Measurements from ENCODE around the gene TTBK1. TPM values are rescaled to one million over a fixed set of nuclear protein-coding genes. Genes with fewer than 3 reads are reported as not detected.

TTBK1 gene
- total and polyA plus RNA-seq, 2 donors (not counting 1 experiment from before 2014, with no cell fraction given): under 0.01 TPM; not detected in 1

GRCh38 chr6:43282636-43283513 is 39.6 kb downstream of the TTBK1 start:
- Histone ChIP-seq H2AFZ (ENCODE audit: low read length) (no peak overlapping the region), H3K79me2 (ENCODE audit: control insufficient read depth, insufficient read depth, low read length) (no peaks in the 10 kb centered on the region), H3K27ac (ENCODE audit: insufficient read depth, low read length) (no peak overlapping the region), H3K4me1 (ENCODE audit: control insufficient read depth, extremely low read depth, insufficient read depth, low read length) (no peaks in the 10 kb centered on the region), H3K27me3 (ENCODE audit: control insufficient read depth, insufficient read depth, low read length) (peaks cover 10% of the 10 kb centered on the region), H3K4me3 (replicated peaks in 1 of 4; ENCODE audit: control extremely low read depth in 1 of 4, insufficient read depth in 1 of 4, low read depth in 3 of 4, low read length in 4 of 4) (no peak overlapping the region), H3K9me3 (ENCODE audit: control insufficient read depth, insufficient read depth, low read depth, low read length) (no peaks in the 10 kb centered on the region), H3K36me3 (ENCODE audit: control insufficient read depth, insufficient read depth, low read length) (no peaks in the 10 kb centered on the region), H4K20me1 (ENCODE audit: control insufficient read depth, extremely low read depth, insufficient read depth, low read length) (no peaks in the 10 kb centered on the region), H3K4me2 (ENCODE audit: extremely low read depth, insufficient read depth, low read length) (no peak overlapping the region), H3K9ac (ENCODE audit: insufficient read depth, low read length) (no peak overlapping the region)
- TF ChIP-seq EZH2 (IDR thresholded peaks at IDR 0.05; ENCODE audit: low read length, missing control alignments) (no peak), CTCF (conservative IDR thresholded peaks at IDR 0.05 in 1 of 2, IDR thresholded peaks at IDR 0.05 in 1 of 2; ENCODE audit: low read depth in 1 of 2, low read length in 2 of 2) (no peak)
- no peak for DNase-seq (ENCODE audit: low read depth in 2 of 2)

DNA sequence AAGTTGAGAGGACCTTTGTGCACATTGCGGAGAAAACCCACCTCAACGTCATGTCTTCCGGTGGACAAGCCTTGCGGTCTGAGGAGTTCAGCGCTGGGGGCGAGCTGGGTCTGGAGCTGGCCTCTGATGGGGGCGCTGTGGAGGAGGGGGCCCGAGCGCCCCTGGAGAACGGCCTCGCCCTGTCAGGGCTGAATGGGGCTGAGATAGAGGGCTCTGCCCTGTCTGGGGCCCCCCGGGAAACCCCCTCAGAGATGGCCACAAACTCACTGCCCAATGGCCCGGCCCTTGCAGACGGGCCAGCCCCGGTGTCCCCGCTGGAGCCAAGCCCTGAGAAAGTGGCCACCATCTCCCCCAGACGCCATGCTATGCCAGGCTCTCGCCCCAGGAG is 40.2 kb downstream of the TTBK1 start:
- TF ChIP-seq CTCF (conservative IDR thresholded peaks at IDR 0.05 in 1 of 2, IDR thresholded peaks at IDR 0.05 in 1 of 2; ENCODE audit: low read depth in 1 of 2, low read length in 2 of 2): no peak
- no peak for TF ChIP-seq EZH2 (IDR thresholded peaks at IDR 0.05; ENCODE audit: low read length, missing control alignments)
- Histone ChIP-seq H3K9me3 (ENCODE audit: control insufficient read depth, insufficient read depth, low read depth, low read length) (no peaks in the 10 kb centered on the region), H3K4me3 (replicated peaks in 1 of 4; ENCODE audit: control extremely low read depth in 1 of 4, insufficient read depth in 1 of 4, low read depth in 3 of 4, low read length in 4 of 4) (no peak overlapping the region), H3K36me3 (ENCODE audit: control insufficient read depth, insufficient read depth, low read length) (no peaks in the 10 kb centered on the region), H3K27ac (ENCODE audit: insufficient read depth, low read length) (no peak overlapping the region), H2AFZ (ENCODE audit: low read length) (no peak overlapping the region), H3K79me2 (ENCODE audit: control insufficient read depth, insufficient read depth, low read length) (no peaks in the 10 kb centered on the region), H4K20me1 (ENCODE audit: control insufficient read depth, extremely low read depth, insufficient read depth, low read length) (no peaks in the 10 kb centered on the region), H3K27me3 (ENCODE audit: control insufficient read depth, insufficient read depth, low read length) (peaks cover 10% of the 10 kb centered on the region), H3K4me2 (ENCODE audit: extremely low read depth, insufficient read depth, low read length) (no peak overlapping the region), H3K9ac (ENCODE audit: insufficient read depth, low read length) (no peak overlapping the region), H3K4me1 (ENCODE audit: control insufficient read depth, extremely low read depth, insufficient read depth, low read length) (no peaks in the 10 kb centered on the region)
- DNase-seq (ENCODE audit: low read depth in 2 of 2): no peak

GRCh38 chr6:43283905-43284304 is 40.6 kb downstream of the TTBK1 start:
- Histone ChIP-seq H3K4me1 (ENCODE audit: control insufficient read depth, extremely low read depth, insufficient read depth, low read length) (no peaks in the 10 kb centered on the region), H3K9me3 (ENCODE audit: control insufficient read depth, insufficient read depth, low read depth, low read length) (no peaks in the 10 kb centered on the region), H4K20me1 (ENCODE audit: control insufficient read depth, extremely low read depth, insufficient read depth, low read length) (no peaks in the 10 kb centered on the region), H3K9ac (ENCODE audit: insufficient read depth, low read length) (no peak overlapping the region), H3K27me3 (ENCODE audit: control insufficient read depth, insufficient read depth, low read length) (peaks cover 10% of the 10 kb centered on the region), H3K4me3 (replicated peaks in 1 of 4; ENCODE audit: control extremely low read depth in 1 of 4, insufficient read depth in 1 of 4, low read depth in 3 of 4, low read length in 4 of 4) (no peak overlapping the region), H3K79me2 (ENCODE audit: control insufficient read depth, insufficient read depth, low read length) (no peaks in the 10 kb centered on the region), H3K27ac (ENCODE audit: insufficient read depth, low read length) (no peak overlapping the region), H3K36me3 (ENCODE audit: control insufficient read depth, insufficient read depth, low read length) (no peaks in the 10 kb centered on the region), H3K4me2 (ENCODE audit: extremely low read depth, insufficient read depth, low read length) (no peak overlapping the region), H2AFZ (ENCODE audit: low read length) (no peak overlapping the region)
- no peak for DNase-seq (ENCODE audit: low read depth in 2 of 2)
- TF ChIP-seq CTCF (conservative IDR thresholded peaks at IDR 0.05 in 1 of 2, IDR thresholded peaks at IDR 0.05 in 1 of 2; ENCODE audit: low read depth in 1 of 2, low read length in 2 of 2) (no peak), EZH2 (IDR thresholded peaks at IDR 0.05; ENCODE audit: low read length, missing control alignments) (no peak)

All from fibroblast of lung (primary cell).